H9 (cell line): ENCODE measurements around the gene NKAIN4. TPM values are rescaled to one million over a fixed set of nuclear protein-coding genes. Genes with fewer than 3 reads are reported as not detected.

Experiments
- DNase-seq: peaks from one replicate; pipeline ENCODE4 v3.0.0-alpha.2; 2017
- H2AFZ ChIP-seq: one replicate; pipeline ENCODE4 v1.6.1; 2013; ENCODE audit warnings: mild to moderate bottlenecking, low read length, control low read depth, moderate library complexity
- H2AK5ac ChIP-seq: 2 replicates; pipeline ENCODE4 v1.6.1; 2013; ENCODE audit warnings: low read length, control low read depth, mixed read lengths; ENCODE audit not compliant: insufficient read length
- H2BK120ac ChIP-seq: one replicate; pipeline ENCODE4 v1.6.1; 2013; ENCODE audit warnings: low read depth, mild to moderate bottlenecking, low read length, control low read depth, inconsistent platforms; ENCODE audit not compliant: poor library complexity, severe bottlenecking
- H2BK12ac ChIP-seq: 2 replicates; pipeline ENCODE4 v1.6.1; 2013; ENCODE audit warnings: low read length, control low read depth, mixed read lengths, low read depth; ENCODE audit not compliant: insufficient read length
- H2BK15ac ChIP-seq: 2 replicates; pipeline ENCODE4 v1.6.1; 2013; ENCODE audit warnings: low read depth, low read length, control low read depth
- H2BK20ac ChIP-seq: one replicate; pipeline ENCODE4 v1.6.1; 2013; ENCODE audit warnings: low read depth, mild to moderate bottlenecking, low read length, control low read depth, inconsistent platforms; ENCODE audit not compliant: poor library complexity, severe bottlenecking
- H2BK5ac ChIP-seq: 2 replicates; pipeline ENCODE4 v1.6.1; 2013; ENCODE audit warnings: low read length, control low read depth, mixed read lengths; ENCODE audit not compliant: insufficient read length
- H3K14ac ChIP-seq: 2 replicates; pipeline ENCODE4 v1.6.1; 2013; ENCODE audit warnings: low read length, control low read depth; ENCODE audit not compliant: insufficient read depth
- H3K18ac ChIP-seq: 2 replicates; pipeline ENCODE4 v1.6.1; 2013; ENCODE audit warnings: low read depth, mild to moderate bottlenecking, mixed read lengths, low read length, control low read depth; ENCODE audit not compliant: insufficient read length
- H3K23ac ChIP-seq: 2 replicates; pipeline ENCODE4 v1.6.1; 2013; ENCODE audit warnings: low read length, control low read depth, mixed read lengths, low read depth; ENCODE audit not compliant: insufficient read length
- H3K23me2 ChIP-seq: 2 replicates; pipeline ENCODE4 v1.6.1; 2013; ENCODE audit warnings: low read depth, mild to moderate bottlenecking, mixed read lengths, low read length, control low read depth; ENCODE audit not compliant: insufficient read length, poor library complexity, severe bottlenecking
- H3K27ac ChIP-seq: 2 replicates; pipeline ENCODE4 v1.5.1; 2013; ENCODE audit warnings: low read length, control low read depth, mixed read lengths, low read depth; ENCODE audit not compliant: insufficient read length
- H3K27me3 ChIP-seq: 2 replicates; pipeline ENCODE4 v1.6.1; 2013; ENCODE audit warnings: low read length, control low read depth, inconsistent platforms; ENCODE audit not compliant: insufficient read depth
- H3K4ac ChIP-seq: 2 replicates; pipeline ENCODE4 v1.6.1; 2013; ENCODE audit warnings: low read depth, mild to moderate bottlenecking, control low read depth, inconsistent platforms, low read length, moderate library complexity
- H3K4me1 ChIP-seq: 2 replicates; pipeline ENCODE4 v1.6.1; 2013; ENCODE audit warnings: low read length, control low read depth, inconsistent platforms; ENCODE audit not compliant: insufficient read depth
- H3K4me2 ChIP-seq: 2 replicates; pipeline ENCODE4 v1.6.1; 2013; ENCODE audit warnings: low read length, control low read depth, mixed read lengths; ENCODE audit not compliant: insufficient read length, insufficient read depth
- H3K56ac ChIP-seq: 2 replicates; pipeline ENCODE4 v1.6.1; 2013; ENCODE audit warnings: low read depth, mild to moderate bottlenecking, mixed read lengths, low read length, control low read depth; ENCODE audit not compliant: insufficient read length
- H3K79me1 ChIP-seq: 2 replicates; pipeline ENCODE4 v1.6.1; 2013; ENCODE audit warnings: low read depth, mild to moderate bottlenecking, moderate library complexity, low read length, control low read depth, inconsistent platforms; ENCODE audit not compliant: insufficient read depth, poor library complexity, severe bottlenecking
- H3K79me2 ChIP-seq: 2 replicates; pipeline ENCODE4 v1.6.1; 2013; ENCODE audit warnings: low read length, control low read depth, inconsistent platforms; ENCODE audit not compliant: insufficient read depth
- H3K9ac ChIP-seq: 2 replicates; pipeline ENCODE4 v1.6.1; 2013; ENCODE audit warnings: low read length, control low read depth, mixed read lengths; ENCODE audit not compliant: insufficient read length; ENCODE audit errors: extremely low read depth
- H3K9me3 ChIP-seq: one replicate; pipeline ENCODE4 v1.6.1; 2013; ENCODE audit warnings: low read depth, low read length, inconsistent platforms; ENCODE audit not compliant: control insufficient read depth
- H3T11ph ChIP-seq: one replicate; pipeline ENCODE4 v1.6.1; 2013; ENCODE audit warnings: mild to moderate bottlenecking, low read length, control low read depth, inconsistent platforms
- H4K20me1 ChIP-seq: one replicate; pipeline ENCODE4 v1.6.1; 2013; ENCODE audit not compliant: control insufficient read depth, insufficient read length, insufficient read depth
- H4K5ac ChIP-seq: 2 replicates; pipeline ENCODE4 v1.6.1; 2013; ENCODE audit warnings: low read depth, mild to moderate bottlenecking, mixed read lengths, low read length, control low read depth; ENCODE audit not compliant: insufficient read length
- H4K8ac ChIP-seq: replicated peaks from 2 replicates; pipeline ENCODE4 v1.6.1; 2013; ENCODE audit warnings: low read length, control low read depth, mixed read lengths, low read depth; ENCODE audit not compliant: insufficient read length
- H4K91ac ChIP-seq: 2 replicates; pipeline ENCODE4 v1.6.1; 2013; ENCODE audit warnings: low read depth, mild to moderate bottlenecking, moderate library complexity, mixed read lengths, low read length, control low read depth; ENCODE audit not compliant: insufficient read length
- H3K27ac Mint-ChIP-seq, 3 experiments: 2 replicates in 2 of 3; 3 replicates in 1 of 3; pipeline ENCODE4 v1.8.0; 2020 to 2021; ENCODE audit warnings: mixed read lengths in 3 of 3, mild to moderate bottlenecking in 1 of 3, moderate library complexity in 1 of 3
- H3K27me3 Mint-ChIP-seq: 2 replicates; pipeline ENCODE4 v1.8.0; 2021; ENCODE audit warnings: low read depth, mild to moderate bottlenecking, moderate library complexity, mixed read lengths
- H3K36me3 Mint-ChIP-seq, 3 experiments: 2 replicates in 2 of 3; 3 replicates in 1 of 3; pipeline ENCODE4 v1.8.0; 2020 to 2021; ENCODE audit warnings: low read depth in 3 of 3, mixed read lengths in 3 of 3; ENCODE audit not compliant: insufficient read depth in 1 of 3
- H3K4me1 Mint-ChIP-seq, 2 experiments: 2 replicates each; pipeline ENCODE4 v1.8.0; 2020; ENCODE audit warnings: mixed read lengths in 2 of 2
- H3K4me3 Mint-ChIP-seq, 2 experiments: 2 replicates in 1 of 2; 3 replicates in 1 of 2; pipeline ENCODE4 v1.8.0; 2020 to 2021; ENCODE audit warnings: mild to moderate bottlenecking in 2 of 2, mixed read lengths in 2 of 2, moderate library complexity in 1 of 2
- H3K9me3 Mint-ChIP-seq, 2 experiments: 2 replicates in 1 of 2; 3 replicates in 1 of 2; pipeline ENCODE4 v1.8.0; 2020; ENCODE audit warnings: mild to moderate bottlenecking in 2 of 2, mixed read lengths in 2 of 2, moderate library complexity in 1 of 2
- WGBS: extraction: QIAGEN DNeasy Blood & Tissue Kit; methylation state at CpG from one replicate; pipeline ENCODE4 v1.1.7; 2013; ENCODE audit warnings: missing lambda C conversion rate, low lambda C conversion rate, mixed read lengths; ENCODE audit not compliant: insufficient read length; ENCODE audit errors: extremely low coverage; 5-methylcytosine and 5-hydroxymethylcytosine counted together
- total RNA-seq: library from RNA; stranded (reverse); gene quantifications from 2 replicates; pipeline ENCODE4 v1.2.1, GENCODE V29; 2021
- TF ChIP-seq, protein P1 (sequence below): fragments of 200-600 bp; sonication (generic); conservative IDR thresholded peaks from 3 replicates; pipeline ENCODE4 v1.8.0; 2021; ENCODE audit warnings: antibody characterized with exemption, mild to moderate bottlenecking

NKAIN4 gene
- total RNA-seq, 1 experiment from 2014 or later = 20.9 TPM

- H3K36me3 Mint-ChIP-seq = no peaks in the 10 kb centered on the region
- Histone ChIP-seq H3K23ac (no peak overlapping the region), H3K27ac (no peak overlapping the region), H3K14ac (no peak overlapping the region), H3K9me3 (no peaks in the 10 kb centered on the region), H2BK20ac (no peak overlapping the region), H3K4me1 (no peaks in the 10 kb centered on the region; the same call in 1 of the 2 replicates), H2BK5ac (no peak overlapping the region), H3K79me1 (no peaks in the 10 kb centered on the region), H4K5ac (no peak overlapping the region), H3K56ac (no peak overlapping the region), H3K18ac (no peak overlapping the region), H3K4me2 (no peak overlapping the region), H2BK120ac (no peak overlapping the region), H2AK5ac (no peak overlapping the region), H2BK15ac (no peak overlapping the region), H4K91ac (no peak overlapping the region), H2BK12ac (no peak overlapping the region), H3K27me3 (no peaks in the 10 kb centered on the region), H3T11ph (no peak overlapping the region), H2AFZ (no peak overlapping the region), H4K8ac (no peak overlapping the region), H3K9ac (no peak overlapping the region), H3K23me2 (no peaks in the 10 kb centered on the region), H3K79me2 (no peaks in the 10 kb centered on the region), H3K4ac (no peak overlapping the region), H4K20me1 (no peaks in the 10 kb centered on the region)
- no peak overlapping the region for H3K27ac Mint-ChIP-seq
- TF ChIP-seq, protein P1, sequence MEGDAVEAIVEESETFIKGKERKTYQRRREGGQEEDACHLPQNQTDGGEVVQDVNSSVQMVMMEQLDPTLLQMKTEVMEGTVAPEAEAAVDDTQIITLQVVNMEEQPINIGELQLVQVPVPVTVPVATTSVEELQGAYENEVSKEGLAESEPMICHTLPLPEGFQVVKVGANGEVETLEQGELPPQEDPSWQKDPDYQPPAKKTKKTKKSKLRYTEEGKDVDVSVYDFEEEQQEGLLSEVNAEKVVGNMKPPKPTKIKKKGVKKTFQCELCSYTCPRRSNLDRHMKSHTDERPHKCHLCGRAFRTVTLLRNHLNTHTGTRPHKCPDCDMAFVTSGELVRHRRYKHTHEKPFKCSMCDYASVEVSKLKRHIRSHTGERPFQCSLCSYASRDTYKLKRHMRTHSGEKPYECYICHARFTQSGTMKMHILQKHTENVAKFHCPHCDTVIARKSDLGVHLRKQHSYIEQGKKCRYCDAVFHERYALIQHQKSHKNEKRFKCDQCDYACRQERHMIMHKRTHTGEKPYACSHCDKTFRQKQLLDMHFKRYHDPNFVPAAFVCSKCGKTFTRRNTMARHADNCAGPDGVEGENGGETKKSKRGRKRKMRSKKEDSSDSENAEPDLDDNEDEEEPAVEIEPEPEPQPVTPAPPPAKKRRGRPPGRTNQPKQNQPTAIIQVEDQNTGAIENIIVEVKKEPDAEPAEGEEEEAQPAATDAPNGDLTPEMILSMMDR = no peak
- H3K4me1 Mint-ChIP-seq = peaks cover 2 to 19% of the 10 kb centered on the region in 2 experiments; a peak in 3 of 4 replicates
- no peaks in the 10 kb centered on the region for H3K9me3 Mint-ChIP-seq
- H3K27me3 Mint-ChIP-seq = peaks cover 32% of the 10 kb centered on the region
- no CpG with 5 or more reads among the region's 16 CpGs for WGBS
- no peak for DNase-seq
- no peak overlapping the region for H3K4me3 Mint-ChIP-seq
Measured at GRCh38 chr20:63297796-63298572, 43.7 kb upstream of the NKAIN4 start.
